GM12864 (cell line): ENCODE results near the gene CNTFR.
"Not testable (repeated sequence)": the region's sequence is repeated elsewhere in the genome, so short reads cannot be mapped to it uniquely, and the experiment has no call there.

ENCODE experiments used
- DNase-seq: peaks from one replicate; pipeline ENCODE4 v3.0.0-alpha.2; 2011; ENCODE audit warnings: low read depth
- H3K4me3 ChIP-seq: 2 replicates; pipeline ENCODE4 v1.5.1; 2011; ENCODE audit warnings: mild to moderate bottlenecking, low read depth, low read length, control low read depth
- TF ChIP-seq, protein P1 (sequence below): IDR thresholded peaks from 2 replicates; pipeline ENCODE4 v1.5.1; 2011; ENCODE audit warnings: low read depth, mild to moderate bottlenecking, moderate library complexity, low read length, control low read depth, inconsistent platforms; ENCODE audit errors: missing control alignments

Gene CNTFR

DNA sequence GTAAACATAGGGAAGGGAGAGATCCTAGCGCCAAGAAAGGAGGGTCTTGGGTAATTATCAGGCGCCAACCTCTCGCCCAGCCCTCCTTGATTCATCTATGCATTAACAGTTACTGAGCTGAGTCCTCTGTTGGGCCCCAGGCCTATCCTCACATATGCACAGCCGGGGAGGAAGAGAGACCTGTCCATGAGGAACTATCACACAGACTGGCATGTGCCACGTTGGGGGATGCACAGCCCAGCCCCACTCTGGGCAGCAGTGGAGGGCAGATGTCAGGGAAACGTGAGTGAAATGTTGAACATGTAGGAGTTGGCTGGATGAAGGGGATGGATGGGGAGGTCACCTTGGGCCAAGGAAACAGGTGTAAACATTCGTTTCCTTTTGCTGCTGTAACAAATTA, 48.0 kb downstream of the CNTFR start:
- no peak overlapping the region for H3K4me3 ChIP-seq
- DNase-seq: no peak
- TF ChIP-seq, protein P1, sequence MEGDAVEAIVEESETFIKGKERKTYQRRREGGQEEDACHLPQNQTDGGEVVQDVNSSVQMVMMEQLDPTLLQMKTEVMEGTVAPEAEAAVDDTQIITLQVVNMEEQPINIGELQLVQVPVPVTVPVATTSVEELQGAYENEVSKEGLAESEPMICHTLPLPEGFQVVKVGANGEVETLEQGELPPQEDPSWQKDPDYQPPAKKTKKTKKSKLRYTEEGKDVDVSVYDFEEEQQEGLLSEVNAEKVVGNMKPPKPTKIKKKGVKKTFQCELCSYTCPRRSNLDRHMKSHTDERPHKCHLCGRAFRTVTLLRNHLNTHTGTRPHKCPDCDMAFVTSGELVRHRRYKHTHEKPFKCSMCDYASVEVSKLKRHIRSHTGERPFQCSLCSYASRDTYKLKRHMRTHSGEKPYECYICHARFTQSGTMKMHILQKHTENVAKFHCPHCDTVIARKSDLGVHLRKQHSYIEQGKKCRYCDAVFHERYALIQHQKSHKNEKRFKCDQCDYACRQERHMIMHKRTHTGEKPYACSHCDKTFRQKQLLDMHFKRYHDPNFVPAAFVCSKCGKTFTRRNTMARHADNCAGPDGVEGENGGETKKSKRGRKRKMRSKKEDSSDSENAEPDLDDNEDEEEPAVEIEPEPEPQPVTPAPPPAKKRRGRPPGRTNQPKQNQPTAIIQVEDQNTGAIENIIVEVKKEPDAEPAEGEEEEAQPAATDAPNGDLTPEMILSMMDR: no peak

DNA sequence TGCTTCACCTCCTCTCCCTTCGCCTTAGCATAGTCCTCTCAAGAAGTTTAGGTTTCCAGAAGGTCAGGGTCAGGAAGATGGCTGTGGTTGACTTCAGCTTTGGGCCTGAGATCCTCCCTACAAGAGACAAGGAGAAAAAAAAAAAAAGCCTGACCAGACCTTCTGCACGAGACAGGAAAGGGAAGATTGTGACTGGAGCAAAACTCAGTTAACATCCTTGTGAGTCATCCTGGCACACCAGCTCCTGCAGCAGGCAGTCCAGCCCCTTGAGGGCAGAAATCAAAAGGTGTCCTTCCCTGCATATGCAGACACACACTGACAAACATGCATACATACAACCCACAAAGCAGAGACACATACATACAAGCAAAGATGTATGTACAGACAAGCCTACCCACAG, 48.7 kb downstream of the CNTFR start:
- TF ChIP-seq, protein P1: no peak
- DNase-seq: no peak
- no peak overlapping the region for H3K4me3 ChIP-seq

DNA sequence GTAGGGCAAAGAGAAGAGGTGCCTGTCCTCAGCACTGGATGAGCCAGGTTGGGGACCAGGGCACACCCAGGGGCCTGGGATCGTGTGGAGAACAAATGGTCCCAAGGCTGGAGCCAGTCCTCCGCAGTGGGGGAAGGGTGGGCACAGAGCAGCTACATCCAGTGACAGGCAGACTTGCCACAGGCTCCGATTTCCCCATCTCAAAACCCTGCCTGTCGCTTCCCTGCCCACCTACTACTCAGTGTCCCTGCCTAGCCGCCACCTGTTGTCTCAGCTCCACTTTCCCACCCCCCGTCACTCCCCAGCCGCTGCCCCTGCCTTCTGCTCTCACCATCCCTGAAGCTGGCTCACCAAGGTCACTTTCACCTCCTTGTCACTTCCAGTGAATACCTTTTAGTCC, 52.8 kb downstream of the CNTFR start:
- no peak overlapping the region for H3K4me3 ChIP-seq
- TF ChIP-seq, protein P1: no peak
- DNase-seq: no peak

DNA sequence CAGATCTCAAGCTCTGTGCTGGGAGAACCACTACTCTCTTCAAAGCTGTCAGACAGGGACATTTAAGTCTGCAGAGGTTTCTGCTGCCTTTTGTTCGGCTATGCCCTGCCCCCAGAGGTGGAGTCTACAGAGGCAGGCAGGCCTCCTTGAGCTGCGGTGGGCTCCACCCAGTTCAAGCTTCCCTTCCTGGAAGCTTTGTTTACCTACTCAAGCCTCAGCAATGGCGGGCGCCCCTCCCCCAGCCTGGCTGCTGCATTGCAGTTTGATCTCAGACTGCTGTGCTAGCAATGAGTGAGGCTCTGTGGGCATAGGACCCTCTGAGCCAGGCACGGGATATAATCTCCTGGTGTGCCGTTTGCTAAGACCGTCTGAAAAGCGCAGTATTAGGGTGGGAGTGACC, 57.5 kb downstream of the CNTFR start:
- DNase-seq, H3K4me3 ChIP-seq: not testable (repeated sequence)

DNA sequence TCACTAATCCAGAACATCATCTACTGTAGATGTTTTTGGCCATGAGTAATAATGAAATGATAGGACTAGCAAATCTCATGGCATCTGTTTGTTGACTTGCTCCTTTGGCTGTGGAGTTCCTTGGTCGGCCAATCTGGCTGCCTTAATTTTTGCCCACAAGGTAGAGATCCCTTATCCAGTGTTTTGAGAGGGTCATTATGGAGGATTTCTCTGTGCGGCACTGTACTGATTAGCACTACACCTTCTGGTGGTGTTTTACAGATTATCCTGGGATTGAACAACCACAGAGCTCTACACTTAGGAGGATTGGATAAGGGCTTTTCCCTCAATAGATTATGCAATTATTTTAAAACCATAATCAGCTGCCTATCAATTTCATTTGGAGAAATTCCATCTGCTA, 63.5 kb downstream of the CNTFR start:
- TF ChIP-seq, protein P1: no peak
- DNase-seq: no peak

DNA sequence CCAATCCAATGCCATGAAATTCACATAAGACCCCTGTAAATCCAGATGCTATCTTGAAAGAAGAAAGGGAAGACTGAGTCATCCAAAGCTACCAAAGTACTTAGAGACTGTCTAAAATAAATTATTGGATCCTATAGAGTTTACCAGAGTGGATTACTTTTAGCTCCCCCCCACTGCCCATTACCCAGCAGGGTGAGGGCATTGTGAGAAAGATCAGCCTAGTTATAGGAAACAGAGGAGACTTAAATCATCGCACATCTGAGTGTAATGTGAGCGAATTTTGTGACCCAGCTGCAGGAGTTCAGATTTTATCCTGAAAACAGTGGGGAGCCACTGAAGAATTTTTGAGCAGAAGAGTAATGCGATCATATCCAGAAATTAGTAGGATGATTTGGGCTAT, 65.2 kb downstream of the CNTFR start:
- DNase-seq: no peak
- TF ChIP-seq, protein P1: no peak
- no peak overlapping the region for H3K4me3 ChIP-seq

More for the DNA sequence above, 63.5 kb downstream of the CNTFR start:
- H3K4me3 ChIP-seq: no peak overlapping the region

DNA sequence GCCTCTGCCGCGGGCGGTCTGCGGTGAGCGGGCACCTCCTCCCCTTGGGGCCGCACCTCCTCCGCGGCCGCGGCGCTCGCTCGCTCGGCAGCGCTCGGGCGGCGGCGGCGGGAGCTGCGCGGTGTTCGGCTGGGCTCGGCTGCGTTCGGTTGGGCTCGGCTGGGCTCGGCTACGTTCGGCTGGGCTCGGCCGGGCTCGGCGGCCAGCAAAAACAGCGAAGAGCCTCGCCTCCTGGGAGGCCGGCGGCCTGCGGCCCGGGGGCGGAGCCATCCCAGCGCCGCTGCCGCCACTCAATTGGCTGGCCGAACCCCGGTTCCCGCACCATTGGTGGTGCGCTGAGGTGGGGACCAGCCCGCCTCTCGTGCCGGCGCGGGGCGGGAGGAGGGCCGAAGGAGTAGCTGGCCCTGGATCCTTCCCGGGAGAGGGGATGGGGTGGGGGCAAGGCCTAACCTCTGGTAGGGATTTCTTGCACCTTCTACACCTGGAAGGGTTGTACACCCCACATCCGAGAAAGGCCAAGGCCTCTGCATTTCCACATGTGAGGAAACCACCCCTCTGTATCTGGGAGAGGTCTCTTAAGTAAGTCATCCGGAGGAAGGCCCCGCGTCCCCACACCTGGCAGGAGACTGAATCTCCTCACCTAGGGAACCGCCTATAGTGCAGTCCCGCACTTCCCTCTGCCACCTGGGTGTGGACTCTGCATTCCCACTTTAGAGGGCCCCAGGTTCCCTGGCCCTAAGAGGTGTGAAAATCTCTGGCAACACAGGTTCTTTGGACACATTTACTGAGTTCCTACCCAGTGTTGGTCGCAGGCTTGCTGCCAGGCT, 66.3 kb downstream of the CNTFR start, which contains the start of gene ENHO:
Gene ENHO (minus strand): TSS at position 20 of the 827 bp plus-strand sequence. CDS start 1,295 bp downstream, outside the sequence.
- no peak for DNase-seq
- no peak within 1 kb of the TSS; the same call in 1 of the 2 replicates for H3K4me3 ChIP-seq
- TF ChIP-seq, protein P1: no peak
